Measurements from ENCODE around the gene OSBPL7. TPM values are rescaled to one million over a fixed set of nuclear protein-coding genes. Genes with fewer than 3 reads are reported as not detected.
"Not testable (repeated sequence)": the region's sequence is repeated elsewhere in the genome, so short reads cannot be mapped to it uniquely, and the experiment has no call there.

OSBPL7 gene
- polyA plus RNA-seq, 6 donors from 2014 or later = 1.2 to 9.2 (median 4.5) TPM

DNA sequence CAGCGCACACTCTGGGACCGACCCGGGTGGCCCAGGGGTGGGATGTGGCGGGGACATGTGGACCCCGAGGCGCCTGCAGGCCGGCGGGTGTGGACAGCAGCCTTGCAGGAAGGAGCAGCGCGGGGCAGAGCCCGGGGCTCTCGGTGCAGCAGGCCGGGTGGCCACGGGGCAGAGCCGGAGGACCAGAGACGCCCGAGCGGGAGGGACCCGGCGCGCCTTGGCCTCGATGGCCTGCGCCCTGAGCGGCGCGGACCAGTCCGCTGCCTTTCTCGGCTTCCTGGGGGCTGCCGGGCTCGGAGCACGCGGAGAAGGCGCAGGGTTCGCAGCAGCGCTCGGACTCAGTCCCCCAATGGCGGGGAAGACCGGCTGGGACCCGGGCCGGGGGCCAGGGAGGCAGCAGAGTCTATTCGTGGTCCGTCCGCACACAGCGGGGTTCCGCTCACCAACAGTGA, 43.4 kb downstream of the OSBPL7 start:
- Mint-ChIP-seq H3K36me3 (peaks cover 0 to 6% of the 10 kb centered on the region in 2 donors), H3K4me1 (no peaks in the 10 kb centered on the region), H3K27me3 (peaks cover 36 to 82% (median 79%) of the 10 kb centered on the region in 3 donors), H3K4me3 (no peak overlapping the region), H3K27ac (no peak overlapping the region), H3K9me3 (peaks cover 0 to 5% (median 0%) of the 10 kb centered on the region in 7 donors)
- DNase-seq = no peak
- no peak for ATAC-seq (ENCODE audit: low read depth in 2 of 2)

DNA sequence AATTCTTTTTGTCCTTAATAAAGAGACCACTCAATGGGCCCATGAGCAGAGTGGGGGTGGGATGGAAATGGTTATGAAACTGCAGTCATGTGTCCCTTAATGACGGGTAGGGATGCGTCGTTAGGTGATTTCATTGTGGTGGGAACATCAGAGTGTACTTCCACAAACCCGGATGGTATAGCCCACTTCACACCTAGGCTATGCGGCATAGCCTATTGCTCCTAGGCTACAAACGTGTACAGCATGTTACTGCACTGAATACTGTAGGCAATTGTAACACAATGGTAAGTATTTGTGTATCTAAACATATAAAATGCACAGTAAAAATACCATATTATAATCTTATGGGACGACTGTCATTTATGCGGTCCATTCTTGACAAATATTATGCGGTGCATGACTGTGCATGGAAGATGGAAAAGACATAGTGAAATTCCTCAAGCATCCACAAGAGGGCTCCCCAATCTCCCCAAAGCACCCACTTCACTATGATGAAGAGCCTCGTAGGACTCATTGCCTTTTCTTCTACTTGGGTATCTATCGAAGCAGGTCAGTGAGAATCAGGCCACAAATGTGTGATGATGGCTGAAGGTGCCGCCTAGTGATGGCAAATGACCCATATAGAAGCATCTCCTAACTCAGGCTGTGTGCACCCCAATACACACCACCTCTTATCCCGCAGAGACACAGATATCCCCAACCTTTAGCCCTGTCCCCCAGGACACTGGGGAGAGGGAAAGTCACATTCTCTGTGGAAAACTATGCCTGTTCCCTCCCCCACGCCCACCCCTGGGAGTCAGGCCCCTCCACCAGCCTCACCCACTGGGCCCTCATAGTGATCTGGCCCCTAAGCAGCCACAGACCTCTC, 45.0 kb downstream of the OSBPL7 start:
- Mint-ChIP-seq H3K27me3 (peaks cover 39 to 72% (median 72%) of the 10 kb centered on the region in 3 donors), H3K27ac (no peak overlapping the region), H3K4me1 (no peaks in the 10 kb centered on the region), H3K36me3 (peaks cover 0 to 12% of the 10 kb centered on the region in 2 donors), H3K9me3 (peaks cover 0 to 13% (median 6%) of the 10 kb centered on the region in 7 donors), H3K4me3 (no peak overlapping the region)
- ATAC-seq (ENCODE audit: low read depth in 2 of 2) (peak; percentile 72 to 83), DNase-seq (peak; percentile 31)

DNA sequence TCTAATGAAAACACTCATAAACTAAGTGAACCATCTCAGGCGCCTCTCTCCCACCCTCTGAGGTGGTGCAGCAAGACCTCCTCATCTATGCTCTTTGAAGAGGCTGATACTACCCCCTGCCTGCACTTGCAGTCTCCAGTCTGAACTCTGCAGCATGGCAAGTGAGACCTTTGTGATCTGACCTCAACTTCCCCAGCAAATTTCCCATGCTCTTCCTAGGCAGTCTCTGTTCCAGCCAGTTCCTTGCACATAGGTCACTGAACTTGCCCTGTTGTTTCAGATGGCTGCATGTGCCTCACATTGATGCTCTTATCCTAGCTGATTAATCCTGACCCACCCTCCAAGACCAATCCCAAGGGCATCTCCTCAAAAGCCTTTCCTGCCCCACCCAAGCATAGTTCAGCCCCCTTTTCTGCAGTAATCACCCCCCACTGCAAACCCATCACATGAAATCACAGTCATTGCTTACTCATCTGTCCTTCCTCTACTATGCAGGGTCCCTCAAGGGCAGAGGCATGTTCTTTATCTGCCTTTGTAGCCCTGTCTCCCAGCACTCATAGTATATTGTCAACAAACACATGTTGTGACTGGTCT, 46.5 kb downstream of the OSBPL7 start:
- Mint-ChIP-seq H3K4me3 (no peak overlapping the region), H3K36me3 (peaks cover 0 to 12% of the 10 kb centered on the region in 2 donors), H3K4me1 (no peaks in the 10 kb centered on the region), H3K27me3 (peaks cover 39 to 58% (median 57%) of the 10 kb centered on the region in 3 donors), H3K27ac (peak overlapping the region in 1 of 6 donors; percentile 77), H3K9me3 (peaks cover 0 to 20% (median 12%) of the 10 kb centered on the region in 7 donors)
- no peak for DNase-seq
- no peak for ATAC-seq (ENCODE audit: low read depth in 2 of 2)

DNA sequence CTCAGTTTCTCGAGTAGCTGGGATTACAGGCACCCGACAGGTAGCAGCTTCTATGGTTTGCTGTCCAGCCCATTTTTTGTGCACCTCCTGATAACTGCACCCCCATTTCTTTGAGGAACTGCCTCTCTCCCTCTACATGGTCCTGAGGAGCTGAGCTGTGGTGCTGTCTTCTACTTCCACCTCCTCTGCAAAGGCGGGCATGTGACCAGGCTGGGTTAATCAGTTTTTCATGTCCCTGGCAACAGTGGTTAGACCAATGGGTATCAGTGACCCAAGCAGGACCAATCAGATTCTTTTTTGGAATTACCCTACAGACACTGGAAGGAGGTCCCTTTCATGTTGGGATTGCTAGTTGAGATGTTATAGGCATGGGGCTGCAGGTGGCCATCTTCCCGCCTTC, 47.3 kb downstream of the OSBPL7 start:
- Mint-ChIP-seq H3K4me1 (no peaks in the 10 kb centered on the region), H3K27me3 (peaks cover 35 to 58% (median 52%) of the 10 kb centered on the region in 3 donors), H3K36me3 (peaks cover 0 to 12% of the 10 kb centered on the region in 2 donors), H3K9me3 (peaks cover 0 to 22% (median 16%) of the 10 kb centered on the region in 7 donors), H3K4me3 (no peak overlapping the region), H3K27ac (no peak overlapping the region)
- DNase-seq (no peak), ATAC-seq (ENCODE audit: low read depth in 2 of 2) (no peak)

DNA sequence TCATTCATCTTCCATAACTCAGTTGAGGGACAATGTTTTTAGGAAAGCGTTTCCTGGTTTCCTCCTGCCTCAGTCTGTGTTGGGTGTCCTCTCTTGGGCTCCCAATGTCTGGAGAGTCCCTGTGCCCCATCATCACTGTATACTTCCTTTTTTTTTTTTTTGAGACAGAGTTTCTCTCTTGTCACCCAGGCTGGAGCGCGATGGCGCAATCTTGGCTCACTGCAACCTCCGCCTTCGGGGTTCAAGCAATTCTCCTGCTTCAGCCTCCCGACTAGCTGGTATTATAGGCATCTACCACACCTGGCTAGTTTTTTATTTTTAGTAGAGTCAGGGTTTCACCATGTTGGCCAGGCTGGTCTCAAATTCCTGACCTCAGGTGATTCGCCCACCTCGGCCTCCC, 47.9 kb downstream of the OSBPL7 start:
- Mint-ChIP-seq H3K36me3 (peaks cover 7 to 12% of the 10 kb centered on the region in 2 donors), H3K9me3 (peaks cover 0 to 28% (median 16%) of the 10 kb centered on the region in 7 donors), H3K27me3 (peaks cover 39 to 60% (median 57%) of the 10 kb centered on the region in 3 donors), H3K27ac (peak overlapping the region in 2 of 6 donors; percentile 25 to 68)
- H3K4me1 Mint-ChIP-seq; H3K4me3 Mint-ChIP-seq; ATAC-seq (ENCODE audit: low read depth in 2 of 2); DNase-seq: not testable (repeated sequence)

DNA sequence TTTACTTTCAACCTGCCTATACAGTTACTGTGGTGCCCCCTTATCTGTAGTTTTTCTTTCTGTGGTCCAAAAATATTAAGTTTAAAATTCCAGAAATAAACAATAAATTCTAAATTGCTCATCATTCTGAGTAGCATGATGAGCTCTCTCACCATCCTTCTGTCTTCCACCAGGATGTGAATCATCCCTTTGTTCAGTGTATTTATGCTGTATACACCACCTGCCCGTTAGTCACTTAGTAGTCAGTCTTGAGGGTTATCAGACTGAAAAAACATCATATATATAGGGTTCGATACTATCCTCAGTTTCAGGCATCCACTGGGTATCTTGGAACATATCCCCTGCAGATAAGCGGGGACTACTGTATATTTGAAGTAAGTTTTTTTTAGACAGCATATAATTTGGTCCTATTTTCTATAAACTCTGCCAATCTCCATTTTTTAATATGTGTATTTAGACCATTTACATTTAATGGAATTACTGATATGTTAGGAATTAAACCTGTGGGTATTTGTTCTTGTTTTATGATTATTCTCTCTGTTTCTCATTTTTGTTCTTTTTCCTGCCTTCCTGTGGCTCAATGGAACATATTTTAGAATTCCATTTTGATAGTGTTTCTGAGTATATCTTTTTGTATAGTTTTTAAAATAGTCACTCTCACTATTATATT, 57.5 kb downstream of the OSBPL7 start:
- Mint-ChIP-seq H3K9me3 (peaks cover 4 to 42% (median 28%) of the 10 kb centered on the region in 7 donors), H3K36me3 (peaks cover 9 to 11% of the 10 kb centered on the region in 2 donors), H3K27me3 (peaks cover 22 to 40% (median 29%) of the 10 kb centered on the region in 3 donors), H3K4me1 (no peaks in the 10 kb centered on the region), H3K4me3 (no peak overlapping the region), H3K27ac (no peak overlapping the region)
- no peak for DNase-seq
- ATAC-seq (ENCODE audit: low read depth in 2 of 2) = no peak

DNA sequence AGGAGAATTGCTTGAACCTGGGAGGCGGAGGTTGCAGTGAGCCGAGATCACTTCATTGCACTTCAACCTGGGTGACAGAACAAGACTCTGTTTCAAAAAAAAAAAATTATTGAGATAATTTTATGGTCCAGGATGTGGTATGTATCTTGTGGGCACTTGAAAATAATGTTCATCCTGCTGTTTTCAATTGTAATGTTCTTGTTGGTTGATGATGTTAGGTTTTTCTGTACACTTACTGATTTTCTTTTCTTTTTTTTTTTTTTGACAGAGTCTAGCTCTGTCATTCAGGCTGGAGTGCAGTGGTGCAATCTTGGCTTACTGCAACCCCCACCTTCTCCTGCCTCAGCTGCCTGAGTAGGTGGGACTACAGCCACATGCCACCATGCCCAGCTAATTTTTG, 58.9 kb downstream of the OSBPL7 start:
- Mint-ChIP-seq H3K4me3 (no peak overlapping the region), H3K36me3 (peaks cover 5 to 11% of the 10 kb centered on the region in 2 donors), H3K27me3 (peaks cover 24 to 43% (median 29%) of the 10 kb centered on the region in 3 donors), H3K9me3 (peaks cover 4 to 41% (median 30%) of the 10 kb centered on the region in 7 donors), H3K4me1 (no peaks in the 10 kb centered on the region), H3K27ac (no peak overlapping the region)
- ATAC-seq (ENCODE audit: low read depth in 2 of 2) (no peak), DNase-seq (no peak)

DNA sequence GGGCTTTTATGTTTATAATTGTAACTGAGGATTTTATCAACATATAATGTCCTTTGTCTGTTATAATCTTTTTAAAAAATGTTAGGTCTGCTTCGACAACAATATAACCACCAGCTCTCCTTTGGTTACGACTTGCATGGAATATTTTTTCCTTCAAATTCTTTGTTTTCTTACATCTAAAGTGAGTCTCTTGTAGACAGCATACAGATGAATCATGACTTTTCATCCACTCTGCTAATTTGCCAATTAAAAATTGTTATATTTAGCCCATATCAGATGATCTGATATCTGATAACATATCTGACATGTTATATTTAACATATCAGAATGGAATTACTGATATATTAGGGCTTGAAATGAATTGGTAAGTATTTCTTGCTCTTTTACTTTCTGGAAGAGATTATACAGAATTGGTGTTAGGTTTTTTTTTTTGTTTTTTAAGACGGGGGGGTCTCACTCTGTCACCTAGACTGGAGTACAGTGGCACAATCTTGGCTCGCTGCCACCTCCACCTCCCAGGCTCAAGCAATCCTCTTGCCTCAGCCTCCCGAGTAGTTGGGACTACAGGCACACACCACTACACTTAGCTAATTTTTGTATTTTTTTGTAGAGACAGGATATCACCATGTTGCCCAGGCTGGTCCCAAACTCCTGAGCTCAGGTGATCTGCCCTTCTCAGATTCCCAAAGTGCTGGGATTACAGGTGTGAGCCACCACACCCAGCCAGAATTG, 61.0 kb downstream of the OSBPL7 start:
- Mint-ChIP-seq H3K4me1 (peaks cover 0 to 5% (median 0%) of the 10 kb centered on the region in 3 donors), H3K27ac (no peak overlapping the region), H3K36me3 (peaks cover 5 to 11% of the 10 kb centered on the region in 2 donors), H3K9me3 (peaks cover 3 to 48% (median 35%) of the 10 kb centered on the region in 7 donors), H3K4me3 (no peak overlapping the region), H3K27me3 (peaks cover 16 to 40% (median 25%) of the 10 kb centered on the region in 3 donors)
- DNase-seq = no peak
- no peak for ATAC-seq (ENCODE audit: low read depth in 2 of 2)

DNA sequence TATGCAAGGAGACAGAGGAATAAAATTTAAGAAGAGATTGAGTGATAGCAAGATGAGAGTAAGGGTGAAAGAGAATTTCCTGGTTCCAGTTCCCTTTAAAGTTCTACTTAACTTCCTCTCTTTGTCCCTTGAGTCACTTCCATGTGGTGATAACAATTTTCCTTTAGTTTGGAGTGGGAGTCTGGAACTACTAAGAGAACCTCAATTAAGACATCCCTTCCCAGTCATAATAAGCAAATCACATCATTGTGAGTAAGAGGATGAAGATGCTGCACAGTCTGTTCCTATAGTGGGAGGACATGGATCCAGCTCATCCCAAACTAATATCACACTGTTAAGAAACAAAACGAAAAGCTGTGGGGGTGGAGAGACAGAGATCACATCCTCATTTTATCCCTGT, 64.2 kb downstream of the OSBPL7 start:
- Mint-ChIP-seq H3K9me3 (peaks cover 0 to 35% (median 30%) of the 10 kb centered on the region in 7 donors), H3K4me1 (peaks cover 0 to 6% (median 2%) of the 10 kb centered on the region in 3 donors), H3K36me3 (peaks cover 0 to 5% of the 10 kb centered on the region in 2 donors), H3K4me3 (no peak overlapping the region), H3K27me3 (peaks cover 0 to 28% (median 17%) of the 10 kb centered on the region in 3 donors), H3K27ac (no peak overlapping the region)
- ATAC-seq (ENCODE audit: low read depth in 2 of 2) = no peak
- no peak for DNase-seq

Other genes with a start within 250 kb of the OSBPL7 start
- 10 to 100 TPM in 5 of 6 donors, 1 to 10 TPM in 1; 6.4 to 33.5 (median 30.6) TPM for gene KPNB1, start 171.9 kb downstream of the OSBPL7 start, polyA plus RNA-seq (ENCODE audit: low read depth in 6 of 6)
- gene TBKBP1, start 127.6 kb downstream of the OSBPL7 start, polyA plus RNA-seq (ENCODE audit: low read depth in 6 of 6) = under 1 TPM in 4 of 6 donors, not detected in 2; 0.09 to 0.97 (median 0.24) TPM
- 1 to 10 TPM in 4 of 6 donors, under 1 TPM in 2; 0.11 to 2.9 (median 2.0) TPM for gene TBX21, start 88.6 kb downstream of the OSBPL7 start, polyA plus RNA-seq (ENCODE audit: low read depth in 6 of 6)
- 10 to 100 TPM; 33.1 to 49.0 (median 39.1) TPM for gene MRPL10, start 9.7 kb upstream of the OSBPL7 start, polyA plus RNA-seq (ENCODE audit: low read depth in 6 of 6)
- 1 to 10 TPM in 3 of 6 donors, under 1 TPM in 2, not detected in 1; 0.39 to 2.3 (median 1.0) TPM for gene LRRC46, start 9.9 kb upstream of the OSBPL7 start, polyA plus RNA-seq (ENCODE audit: low read depth in 6 of 6)
- 10 to 100 TPM; 20.0 to 35.5 (median 23.5) TPM for gene SCRN2, start 19.5 kb upstream of the OSBPL7 start, polyA plus RNA-seq (ENCODE audit: low read depth in 6 of 6)
- under 1 TPM in 1 of 6 donors, not detected in 5; 0.12 TPM for gene SP6, start 29.4 kb upstream of the OSBPL7 start, polyA plus RNA-seq (ENCODE audit: low read depth in 6 of 6)
- 10 to 100 TPM in 2 of 6 donors, 1 to 10 TPM in 4; 2.2 to 17.1 (median 9.4) TPM for gene SP2, start 74.4 kb upstream of the OSBPL7 start, polyA plus RNA-seq (ENCODE audit: low read depth in 6 of 6)
- gene PNPO, start 119.8 kb upstream of the OSBPL7 start, polyA plus RNA-seq (ENCODE audit: low read depth in 6 of 6) = 10 to 100 TPM in 5 of 6 donors, 1 to 10 TPM in 1; 8.3 to 22.0 (median 15.8) TPM
- under 1 TPM in 1 of 6 donors, not detected in 5; 0.25 TPM for gene PRR15L, start 136.1 kb upstream of the OSBPL7 start, polyA plus RNA-seq (ENCODE audit: low read depth in 6 of 6)
- 10 to 100 TPM; 69.7 to 87.5 (median 84.0) TPM for gene CDK5RAP3, start 149.3 kb upstream of the OSBPL7 start, polyA plus RNA-seq (ENCODE audit: low read depth in 6 of 6)
- 1 to 10 TPM in 4 of 6 donors, under 1 TPM in 1, not detected in 1; 0.81 to 2.5 (median 1.6) TPM for gene COPZ2, start 216.0 kb upstream of the OSBPL7 start, polyA plus RNA-seq (ENCODE audit: low read depth in 6 of 6)
- 10 to 100 TPM in 1 of 6 donors, 1 to 10 TPM in 5; 1.3 to 10.5 (median 6.7) TPM for gene NFE2L1, start 226.6 kb upstream of the OSBPL7 start, polyA plus RNA-seq (ENCODE audit: low read depth in 6 of 6)

Data from naive B cell (primary cell).